GM19372 (cell line): ENCODE results near the gene NR3C1.
"Not testable (repeated sequence)": the region's sequence is repeated elsewhere in the genome, so short reads cannot be mapped to it uniquely, and the experiment has no call there.

ENCODE experiments used
- ATAC-seq: cut with Tn5 transposase; IDR thresholded peaks from one replicate; pipeline ENCODE4 v1.9.1; 2021; ENCODE audit warnings: mild to moderate bottlenecking, low read depth, moderate library complexity; ENCODE audit not compliant: unreplicated experiment

The NR3C1 gene

GRCh38 chr5:143341807-143342570 is 61.5 kb downstream of the NR3C1 start:
- ATAC-seq, result no peak

- no peak for ATAC-seq
Measured at GRCh38 chr5:143340891-143341685, 62.4 kb downstream of the NR3C1 start.

GRCh38 chr5:143338658-143339366 is 64.7 kb downstream of the NR3C1 start:
- ATAC-seq, result no peak

- ATAC-seq, result no peak
Measured at GRCh38 chr5:143337946-143338345, 65.5 kb downstream of the NR3C1 start.

GRCh38 chr5:143336485-143336884 is 67.0 kb downstream of the NR3C1 start:
- no peak for ATAC-seq

GRCh38 chr5:143334903-143335302 is 68.6 kb downstream of the NR3C1 start:
- ATAC-seq, result no peak

GRCh38 chr5:143334380-143334779 is 69.1 kb downstream of the NR3C1 start:
- ATAC-seq, result not testable (repeated sequence)

DNA sequence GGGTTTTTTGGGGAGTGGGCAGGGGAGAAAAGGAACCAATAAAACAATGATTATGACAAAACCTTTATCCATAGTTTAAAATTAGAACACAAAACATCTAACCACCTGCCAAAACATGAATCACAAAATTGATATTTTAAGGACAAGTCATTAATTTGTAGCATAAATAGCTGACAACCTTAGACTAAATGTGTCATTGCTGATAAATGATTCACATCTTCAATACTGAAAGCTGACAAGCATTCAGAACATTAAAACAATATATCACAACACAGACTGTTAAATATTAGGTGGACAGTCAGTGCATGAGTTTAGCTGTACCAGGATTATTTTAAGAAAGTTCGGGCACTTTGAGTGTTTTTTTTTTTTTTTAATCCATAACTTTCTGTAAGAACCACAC is 71.5 kb downstream of the NR3C1 start:
- ATAC-seq, result no peak

DNA sequence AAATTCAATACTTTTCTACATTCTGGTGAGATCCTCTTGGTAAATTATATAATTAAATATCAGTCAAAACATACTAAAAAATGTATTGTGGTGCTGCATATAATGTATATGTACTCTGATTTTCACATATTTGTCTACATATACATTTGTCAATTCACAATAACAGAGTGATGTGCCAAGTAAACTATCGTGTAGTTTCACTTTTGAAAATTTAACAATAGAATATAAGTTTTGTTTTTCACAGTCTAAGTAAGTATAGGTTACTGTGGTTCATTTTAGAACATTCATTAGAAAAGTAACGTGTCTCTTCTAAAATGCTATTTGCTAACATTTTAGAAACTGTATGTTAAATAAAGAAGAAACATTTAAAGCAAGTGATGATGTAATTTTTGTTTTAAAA is 73.6 kb downstream of the NR3C1 start:
- no peak for ATAC-seq

DNA sequence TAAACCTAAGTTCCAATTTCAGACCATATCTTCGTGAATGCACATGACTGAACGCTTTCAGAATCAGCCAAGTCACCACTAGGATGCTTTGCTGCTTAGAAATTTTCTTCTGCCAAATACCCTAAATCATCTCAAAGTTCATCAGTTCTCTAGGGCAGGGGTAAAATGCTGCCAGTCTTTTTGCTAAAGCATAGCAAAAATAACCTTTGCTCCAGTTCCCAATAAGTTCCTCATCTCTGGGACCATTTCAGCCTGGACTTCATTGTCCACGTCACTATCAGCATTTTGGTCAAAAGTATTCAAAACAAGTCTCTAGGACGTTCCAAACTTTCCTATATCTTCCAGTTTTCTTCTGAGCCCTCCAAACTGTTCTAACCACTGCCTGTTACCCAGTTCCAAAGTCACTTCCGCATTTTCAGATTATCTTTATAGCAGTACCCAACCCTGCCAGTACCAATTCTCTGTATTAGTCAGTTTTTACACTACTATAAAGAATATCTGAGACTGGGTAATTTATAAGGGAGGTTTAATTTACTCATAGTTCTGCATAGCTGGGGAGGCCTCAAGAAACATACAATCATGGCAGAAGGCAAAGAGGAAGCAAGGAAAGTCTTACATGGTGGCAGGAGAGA is 74.8 kb downstream of the NR3C1 start:
- no peak for ATAC-seq

DNA sequence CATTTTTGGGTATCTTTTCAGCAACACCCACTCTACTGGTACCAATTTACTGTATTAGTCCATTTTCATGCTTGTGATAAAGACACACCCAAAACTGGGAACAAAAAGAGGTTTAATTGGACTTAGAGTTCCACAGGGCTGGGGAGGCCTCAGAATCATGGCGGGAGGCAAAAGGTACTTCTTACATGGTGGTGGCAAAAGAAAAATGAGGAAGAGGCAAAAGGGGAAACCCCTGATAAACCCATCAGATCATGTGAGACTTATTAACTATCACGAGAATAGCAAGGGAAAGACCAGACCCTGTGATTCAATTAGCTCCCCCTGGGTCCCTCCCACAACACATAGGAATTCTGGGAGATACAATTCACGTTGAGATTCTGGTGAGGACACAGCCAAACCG is 78.4 kb downstream of the NR3C1 start:
- not testable (repeated sequence) for ATAC-seq

DNA sequence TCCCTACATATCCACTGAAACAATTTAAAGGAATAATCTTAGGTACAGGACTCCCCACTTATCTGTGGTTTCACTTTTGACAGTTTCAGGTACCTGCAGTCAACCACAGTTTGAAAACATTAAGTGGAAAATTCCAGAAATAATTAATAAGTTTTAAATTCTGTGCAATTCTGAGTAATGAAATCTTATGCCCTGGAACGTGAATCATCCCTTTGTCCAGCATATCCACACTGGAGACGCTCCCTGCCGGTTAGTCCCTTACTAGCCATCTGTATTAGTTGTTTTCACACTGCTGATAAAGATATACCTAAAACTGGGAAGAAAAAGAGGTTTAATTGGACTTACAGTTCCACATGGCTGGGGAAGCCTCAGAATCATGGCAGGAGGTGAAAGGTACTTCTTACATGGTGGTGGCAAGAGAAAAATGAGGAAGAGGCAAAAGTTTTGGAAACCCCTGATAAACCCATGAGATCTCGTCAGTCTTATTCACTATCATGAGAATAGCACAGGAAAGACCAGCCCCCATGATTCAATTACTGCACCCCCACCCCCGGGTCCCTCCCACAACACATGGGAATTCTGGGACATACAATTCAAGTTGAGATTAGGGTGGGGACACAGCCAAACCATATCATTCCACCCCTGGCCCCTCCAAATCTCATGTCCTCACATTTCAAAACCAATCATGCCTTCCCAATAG is 80.4 kb downstream of the NR3C1 start:
- ATAC-seq, result not testable (repeated sequence)

DNA sequence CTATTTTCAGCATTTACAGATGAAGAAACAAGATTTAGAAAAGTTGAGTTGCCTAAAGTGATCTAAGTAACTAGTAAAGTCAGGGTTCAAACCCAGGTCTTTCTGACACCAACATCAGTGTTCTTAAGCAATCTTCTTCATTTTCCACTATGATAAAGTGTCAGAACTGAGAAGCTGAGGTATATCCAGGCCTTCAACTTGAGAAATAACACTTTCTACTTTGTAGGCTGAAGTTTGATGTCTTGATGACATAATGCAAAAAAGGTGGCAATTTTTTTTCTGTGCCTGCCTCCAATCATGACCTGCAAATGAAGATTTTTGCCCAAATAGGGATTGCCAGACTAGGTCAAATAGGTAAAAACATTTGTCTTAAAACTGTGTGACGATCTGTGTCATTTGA is 81.3 kb downstream of the NR3C1 start:
- ATAC-seq, result no peak

DNA sequence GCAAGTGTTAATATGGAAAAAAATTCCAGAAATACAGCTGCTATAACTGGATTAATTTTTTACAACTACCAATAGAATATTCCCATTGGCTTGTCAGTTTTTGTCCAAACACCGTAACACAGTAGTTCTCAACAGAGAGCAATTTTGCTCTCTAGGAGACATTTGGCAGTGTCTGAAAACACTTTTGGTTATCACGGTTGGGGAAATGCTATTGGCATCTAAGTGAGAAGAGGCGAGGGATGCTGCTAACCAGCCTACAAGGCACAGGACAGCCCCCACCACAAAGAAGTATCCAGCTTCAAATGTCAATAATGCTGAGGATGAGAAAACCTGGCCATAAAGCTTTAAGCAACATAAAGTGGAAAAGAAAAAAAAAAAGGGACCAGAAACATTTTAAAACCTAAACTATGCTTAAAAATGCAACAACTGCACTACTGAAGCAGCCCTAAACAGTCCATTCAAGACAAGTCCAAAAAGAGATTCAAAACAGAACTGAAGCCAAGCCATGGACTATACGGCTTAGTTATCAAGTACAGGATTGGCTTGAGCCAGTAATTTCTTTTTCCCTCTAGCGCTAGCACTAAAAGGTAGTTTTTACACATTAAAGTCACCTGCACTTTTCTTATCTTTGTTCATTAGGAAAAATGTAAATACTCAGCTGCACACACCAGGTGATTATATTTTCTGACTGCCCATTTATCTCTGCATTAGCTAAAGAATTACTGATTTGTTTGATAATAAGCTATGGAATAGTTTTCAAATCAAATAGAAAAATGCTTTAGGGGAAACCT is 83.9 kb downstream of the NR3C1 start:
- no peak for ATAC-seq

GRCh38 chr5:143318833-143319232 is 84.7 kb downstream of the NR3C1 start:
- no peak for ATAC-seq

GRCh38 chr5:143318270-143318669 is 85.2 kb downstream of the NR3C1 start:
- no peak for ATAC-seq

DNA sequence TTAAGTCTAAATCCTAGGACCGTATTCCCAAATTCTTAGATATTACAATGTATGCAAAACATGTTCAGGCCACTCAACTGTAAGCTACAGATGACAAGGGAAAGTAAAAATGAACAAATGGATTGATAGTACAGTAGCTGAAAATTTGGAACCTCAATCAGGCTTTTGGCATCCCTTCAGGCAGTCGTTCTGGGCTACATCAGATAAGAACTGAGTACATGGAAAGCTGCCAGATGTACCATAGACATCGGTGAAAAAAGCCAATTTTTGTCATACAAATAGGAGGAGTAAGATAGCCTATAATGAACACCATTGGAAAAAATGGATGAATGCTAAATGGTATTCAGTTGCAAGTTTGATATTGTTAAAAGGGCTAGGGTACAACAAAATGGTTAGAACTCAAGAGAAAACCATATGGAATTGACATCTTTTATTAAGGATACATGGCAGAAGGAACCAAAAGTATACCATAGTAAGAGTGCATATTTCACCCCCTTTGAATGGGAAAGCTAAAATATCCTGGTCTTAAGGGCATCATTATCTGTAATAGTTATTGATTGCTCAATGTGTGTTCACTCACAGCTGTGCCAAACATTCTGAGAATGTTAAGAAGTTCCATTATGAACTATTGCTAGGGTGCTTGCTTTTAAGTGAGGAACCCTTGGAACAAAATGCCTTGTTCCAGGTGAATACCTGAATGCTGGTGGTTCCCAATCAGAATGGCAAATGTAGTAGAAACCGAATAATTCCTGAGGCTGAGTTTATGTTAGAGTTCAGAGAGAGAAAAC is 86.4 kb downstream of the NR3C1 start:
- no peak for ATAC-seq

DNA sequence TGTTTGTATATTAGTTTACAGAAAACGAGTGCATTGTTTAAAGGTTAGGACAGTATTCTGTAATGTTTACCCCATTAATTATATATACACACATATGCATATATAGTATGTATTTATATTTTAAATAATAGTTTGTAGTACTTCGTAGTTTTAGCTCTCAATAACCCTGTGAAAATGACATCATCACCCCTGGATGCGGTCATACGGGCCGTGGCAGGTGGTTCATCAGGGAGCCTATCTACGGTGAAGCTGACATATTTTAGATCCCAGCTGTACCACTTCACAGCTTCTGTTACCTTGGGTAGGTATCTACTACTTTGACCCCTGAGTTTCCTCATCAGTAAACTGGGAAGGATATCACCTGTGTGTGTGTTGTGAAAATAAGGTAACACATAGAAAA is 87.1 kb downstream of the NR3C1 start:
- no peak for ATAC-seq

DNA sequence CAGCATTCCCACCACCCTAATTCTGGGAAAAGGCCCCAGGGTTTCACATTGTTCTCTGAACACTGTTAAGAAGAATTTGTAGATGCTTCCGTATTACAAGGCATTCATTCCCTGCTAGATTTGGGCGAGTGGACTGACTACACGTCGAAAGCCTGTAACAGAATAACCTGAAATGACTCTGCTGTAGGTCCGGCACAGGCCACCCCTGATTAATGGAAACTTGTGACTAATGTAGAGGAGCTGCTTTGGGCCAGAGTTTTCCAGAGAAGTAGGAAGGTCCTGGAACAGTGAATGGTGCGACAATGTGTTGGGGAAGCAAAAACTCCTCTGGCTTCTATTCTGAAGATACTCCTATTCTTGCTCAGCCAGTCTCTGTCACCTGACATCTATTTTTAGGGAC is 87.6 kb downstream of the NR3C1 start:
- ATAC-seq, result no peak
